Ishikawa (cell line): ENCODE measurements around the gene ZNF343.
A peak's percentile ranks its signal among the peaks of the same experiment; 100 is the strongest.

Experiments used
- CEBPB ChIP-seq: IDR thresholded peaks from 2 replicates; pipeline ENCODE4 v1.6.1; 2012
- CREB1 ChIP-seq: IDR thresholded peaks from 2 replicates; pipeline ENCODE4 v1.6.1; 2012; ENCODE audit warnings: low read depth
- EGR1 ChIP-seq: IDR thresholded peaks from 2 replicates; pipeline ENCODE4 v1.6.1; 2012
- EP300 ChIP-seq: IDR thresholded peaks from 2 replicates; pipeline ENCODE4 v1.6.1; 2012; ENCODE audit warnings: borderline replicate concordance
- FOXM1 ChIP-seq: IDR thresholded peaks from 2 replicates; pipeline ENCODE4 v1.6.1; 2012; ENCODE audit warnings: low read depth, borderline replicate concordance
- NFIC ChIP-seq: IDR thresholded peaks from 2 replicates; pipeline ENCODE4 v1.6.1; 2012
- TAF1 ChIP-seq: IDR thresholded peaks from 2 replicates; pipeline ENCODE4 v1.6.1; 2012; ENCODE audit warnings: low read depth, mild to moderate bottlenecking
- TCF12 ChIP-seq: IDR thresholded peaks from 2 replicates; pipeline ENCODE4 v1.6.1; 2012; ENCODE audit warnings: low read depth
- TEAD4 ChIP-seq: IDR thresholded peaks from 2 replicates; pipeline ENCODE4 v1.6.1; 2012
- YY1 ChIP-seq: IDR thresholded peaks from 2 replicates; pipeline ENCODE4 v1.6.1; 2012; ENCODE audit warnings: low read depth
- ZBTB7A ChIP-seq: IDR thresholded peaks from 2 replicates; pipeline ENCODE4 v1.6.1; 2012; ENCODE audit warnings: low read depth
- TF ChIP-seq, protein P1 (sequence below): IDR thresholded peaks from 2 replicates; pipeline ENCODE4 v1.6.1; 2012; ENCODE audit warnings: low read depth, mild to moderate bottlenecking
- TF ChIP-seq, protein P2 (sequence below): IDR thresholded peaks from 2 replicates; pipeline ENCODE4 v1.6.1; 2012
- TF ChIP-seq, protein P3 (sequence below): IDR thresholded peaks from 2 replicates; pipeline ENCODE4 v1.6.1; 2012

ZNF343 gene

DNA sequence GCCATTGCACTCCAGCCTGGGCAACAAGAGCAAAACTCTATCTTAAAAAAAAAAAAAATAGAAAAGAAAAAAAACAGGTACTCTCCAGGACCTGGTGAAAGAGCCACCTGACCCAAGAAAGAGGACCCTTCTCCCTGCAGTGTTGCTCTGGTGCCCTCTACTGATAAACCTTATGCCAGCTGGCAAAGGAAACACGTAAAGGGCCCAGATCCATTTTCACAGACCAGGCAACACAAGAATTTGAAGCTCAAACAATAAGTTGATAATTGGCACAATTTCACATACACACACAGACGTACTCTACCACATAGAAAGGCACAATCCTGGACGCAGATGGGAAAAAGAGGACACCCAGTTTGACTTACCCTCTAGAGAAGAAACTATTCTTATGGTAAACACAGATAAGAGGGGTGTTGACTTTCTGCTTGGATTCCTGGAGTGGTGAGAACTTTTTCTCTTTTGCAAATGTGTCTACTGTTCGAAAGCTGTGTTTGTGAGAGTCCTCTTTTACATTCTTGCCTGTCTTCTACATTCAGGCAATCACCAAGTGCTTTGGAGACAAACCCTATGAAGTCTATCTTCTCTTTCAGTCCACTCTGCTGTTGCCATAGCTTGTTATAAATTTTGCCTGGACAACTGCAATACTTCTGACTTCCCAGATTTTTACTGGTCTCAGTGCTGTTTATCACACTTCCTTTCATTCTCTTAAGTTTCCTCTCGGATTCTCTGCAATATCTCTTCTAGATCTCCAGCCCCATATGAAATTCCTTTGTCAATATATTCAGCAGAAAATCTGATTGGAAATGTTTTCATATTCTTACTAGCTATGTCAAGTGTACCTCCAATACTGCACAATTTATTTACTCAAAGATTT lies 31.7 kb downstream of the ZNF343 start:
- TF ChIP-seq TEAD4 (no peak), FOXM1 (no peak), CEBPB (no peak), CREB1 (no peak)

DNA sequence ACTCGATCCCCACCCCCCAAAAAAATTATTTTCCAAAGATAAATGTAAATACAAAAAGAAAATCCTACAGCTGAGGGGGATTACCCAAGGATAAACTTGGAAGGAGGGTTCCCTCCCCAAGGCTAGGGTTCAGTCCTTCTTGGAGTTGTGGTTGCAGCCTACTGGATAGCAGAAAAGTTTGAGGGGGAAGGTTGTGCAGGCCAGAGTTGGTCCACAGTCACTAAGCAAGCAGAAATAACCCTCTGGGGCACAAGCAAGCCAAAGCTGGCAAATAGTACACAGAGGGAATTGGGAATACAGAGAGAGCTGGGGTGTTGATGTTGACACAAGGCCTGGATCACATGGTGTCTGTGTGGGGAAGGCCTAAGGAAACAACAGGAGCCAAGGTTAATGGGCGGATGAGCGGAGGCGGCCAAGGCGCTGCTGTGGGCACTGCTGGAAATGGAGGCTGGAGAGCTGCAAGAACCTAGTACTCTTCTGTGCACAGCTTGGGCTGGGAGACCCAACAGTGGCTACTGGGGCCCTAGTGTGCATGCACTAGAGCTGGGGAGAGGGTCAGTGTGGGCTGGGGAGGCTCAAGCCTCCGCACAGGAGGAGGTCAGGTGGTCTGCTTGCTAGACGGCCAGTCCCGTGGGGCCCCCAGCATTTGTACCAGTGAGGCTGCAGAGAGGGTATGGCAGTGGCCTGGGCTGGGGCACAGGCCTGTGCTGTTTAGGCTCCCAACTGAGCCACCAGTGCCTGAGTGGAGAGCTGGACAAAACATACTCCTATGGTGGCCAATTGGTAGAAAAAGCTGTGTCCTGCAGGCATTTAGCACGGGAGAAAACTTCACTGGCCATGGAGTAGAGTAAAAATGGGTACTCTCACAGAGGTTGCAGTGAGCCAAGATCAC lies 32.6 kb downstream of the ZNF343 start:
- TF ChIP-seq FOXM1 (no peak), ZBTB7A (no peak), EP300 (no peak), TEAD4 (no peak), EGR1 (no peak), TAF1 (no peak)
- TF ChIP-seq, protein P1, sequence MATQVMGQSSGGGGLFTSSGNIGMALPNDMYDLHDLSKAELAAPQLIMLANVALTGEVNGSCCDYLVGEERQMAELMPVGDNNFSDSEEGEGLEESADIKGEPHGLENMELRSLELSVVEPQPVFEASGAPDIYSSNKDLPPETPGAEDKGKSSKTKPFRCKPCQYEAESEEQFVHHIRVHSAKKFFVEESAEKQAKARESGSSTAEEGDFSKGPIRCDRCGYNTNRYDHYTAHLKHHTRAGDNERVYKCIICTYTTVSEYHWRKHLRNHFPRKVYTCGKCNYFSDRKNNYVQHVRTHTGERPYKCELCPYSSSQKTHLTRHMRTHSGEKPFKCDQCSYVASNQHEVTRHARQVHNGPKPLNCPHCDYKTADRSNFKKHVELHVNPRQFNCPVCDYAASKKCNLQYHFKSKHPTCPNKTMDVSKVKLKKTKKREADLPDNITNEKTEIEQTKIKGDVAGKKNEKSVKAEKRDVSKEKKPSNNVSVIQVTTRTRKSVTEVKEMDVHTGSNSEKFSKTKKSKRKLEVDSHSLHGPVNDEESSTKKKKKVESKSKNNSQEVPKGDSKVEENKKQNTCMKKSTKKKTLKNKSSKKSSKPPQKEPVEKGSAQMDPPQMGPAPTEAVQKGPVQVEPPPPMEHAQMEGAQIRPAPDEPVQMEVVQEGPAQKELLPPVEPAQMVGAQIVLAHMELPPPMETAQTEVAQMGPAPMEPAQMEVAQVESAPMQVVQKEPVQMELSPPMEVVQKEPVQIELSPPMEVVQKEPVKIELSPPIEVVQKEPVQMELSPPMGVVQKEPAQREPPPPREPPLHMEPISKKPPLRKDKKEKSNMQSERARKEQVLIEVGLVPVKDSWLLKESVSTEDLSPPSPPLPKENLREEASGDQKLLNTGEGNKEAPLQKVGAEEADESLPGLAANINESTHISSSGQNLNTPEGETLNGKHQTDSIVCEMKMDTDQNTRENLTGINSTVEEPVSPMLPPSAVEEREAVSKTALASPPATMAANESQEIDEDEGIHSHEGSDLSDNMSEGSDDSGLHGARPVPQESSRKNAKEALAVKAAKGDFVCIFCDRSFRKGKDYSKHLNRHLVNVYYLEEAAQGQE = no peak

DNA sequence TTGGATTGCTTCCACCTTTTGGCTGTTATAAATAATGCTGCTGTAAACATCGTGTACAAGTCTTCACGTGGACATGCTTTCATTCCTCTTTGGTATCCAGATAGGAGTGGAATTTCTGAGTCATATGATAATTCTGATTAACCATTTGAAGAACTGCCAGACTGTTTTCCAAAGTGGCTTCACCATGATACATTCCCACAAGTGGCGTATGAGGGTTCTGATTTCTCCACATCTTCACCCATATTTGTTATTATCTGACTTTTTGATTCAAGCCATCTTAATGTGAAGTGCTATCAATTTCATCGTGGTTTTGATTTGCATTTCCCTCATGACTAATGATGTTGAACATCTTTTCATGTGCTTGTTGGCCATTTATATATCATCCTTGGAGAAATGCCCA lies 35.2 kb downstream of the ZNF343 start:
- TF ChIP-seq TEAD4 = no peak
- TF ChIP-seq CREB1 = no peak
- no peak for TF ChIP-seq EGR1
- TF ChIP-seq NFIC = no peak
- TF ChIP-seq TCF12 = no peak
- TF ChIP-seq, protein P2, sequence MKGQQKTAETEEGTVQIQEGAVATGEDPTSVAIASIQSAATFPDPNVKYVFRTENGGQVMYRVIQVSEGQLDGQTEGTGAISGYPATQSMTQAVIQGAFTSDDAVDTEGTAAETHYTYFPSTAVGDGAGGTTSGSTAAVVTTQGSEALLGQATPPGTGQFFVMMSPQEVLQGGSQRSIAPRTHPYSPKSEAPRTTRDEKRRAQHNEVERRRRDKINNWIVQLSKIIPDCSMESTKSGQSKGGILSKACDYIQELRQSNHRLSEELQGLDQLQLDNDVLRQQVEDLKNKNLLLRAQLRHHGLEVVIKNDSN = no peak
- no peak for TF ChIP-seq TAF1
- no peak for TF ChIP-seq EP300
- TF ChIP-seq YY1 = no peak
- no peak for TF ChIP-seq FOXM1
- no peak for TF ChIP-seq ZBTB7A

DNA sequence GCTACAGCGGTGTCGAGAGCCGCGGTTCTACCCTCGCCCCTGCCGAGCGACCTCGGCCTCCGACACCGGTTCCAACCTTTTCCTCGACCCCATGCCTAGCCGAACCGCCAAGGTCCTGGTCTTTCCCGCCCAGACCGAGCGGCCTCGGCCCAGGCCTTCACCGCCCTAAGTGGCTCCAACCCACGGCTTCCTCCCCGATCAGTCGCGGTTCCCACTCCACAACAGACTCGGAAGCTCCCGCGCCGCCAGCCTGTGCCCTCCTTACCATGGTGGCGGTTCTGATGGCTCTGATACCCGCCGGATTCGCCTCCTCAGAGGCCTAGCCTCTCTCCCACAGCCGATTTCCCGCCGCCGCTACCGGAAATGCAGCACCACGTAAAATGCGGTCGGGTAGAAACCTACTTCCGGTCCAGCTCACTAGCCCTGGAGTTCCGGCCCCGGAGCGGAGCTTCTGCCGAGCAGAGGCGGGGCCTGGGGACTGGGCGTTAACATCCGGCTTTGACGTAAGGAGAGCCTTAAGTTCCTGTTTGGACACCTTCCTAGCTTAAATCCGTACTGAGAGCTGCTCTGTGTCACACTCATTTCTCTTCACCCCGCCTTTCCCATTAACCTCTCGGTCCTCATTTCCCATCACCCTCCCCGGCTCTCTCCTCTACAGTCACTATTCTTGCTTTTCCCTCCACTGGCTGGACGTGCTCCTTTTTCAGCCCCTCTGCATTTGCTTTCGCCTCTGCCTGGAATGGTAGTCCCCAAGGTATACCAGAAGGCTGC lies 38.1 kb downstream of the ZNF343 start, which contains the start of gene SNRPB:
Gene SNRPB, minus strand, starts transcription at position 367 of the 771 bp plus-strand sequence. Its CDS starts 99 bp downstream, at position 268.
- TF ChIP-seq NFIC (peak; percentile 49), TEAD4 (no peak; the same call in 1 of the 2 replicates), YY1 (peak; percentile 57; the same call in 1 of the 2 replicates), EP300 (peak; percentile 38; the same call in 1 of the 2 replicates), TCF12 (peak; percentile 65; the same call in 1 of the 2 replicates), TAF1 (peak; percentile 99)
- TF ChIP-seq, protein P3, sequence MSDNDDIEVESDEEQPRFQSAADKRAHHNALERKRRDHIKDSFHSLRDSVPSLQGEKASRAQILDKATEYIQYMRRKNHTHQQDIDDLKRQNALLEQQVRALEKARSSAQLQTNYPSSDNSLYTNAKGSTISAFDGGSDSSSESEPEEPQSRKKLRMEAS = peak; percentile 91
- TF ChIP-seq, protein P1 = no peak

DNA sequence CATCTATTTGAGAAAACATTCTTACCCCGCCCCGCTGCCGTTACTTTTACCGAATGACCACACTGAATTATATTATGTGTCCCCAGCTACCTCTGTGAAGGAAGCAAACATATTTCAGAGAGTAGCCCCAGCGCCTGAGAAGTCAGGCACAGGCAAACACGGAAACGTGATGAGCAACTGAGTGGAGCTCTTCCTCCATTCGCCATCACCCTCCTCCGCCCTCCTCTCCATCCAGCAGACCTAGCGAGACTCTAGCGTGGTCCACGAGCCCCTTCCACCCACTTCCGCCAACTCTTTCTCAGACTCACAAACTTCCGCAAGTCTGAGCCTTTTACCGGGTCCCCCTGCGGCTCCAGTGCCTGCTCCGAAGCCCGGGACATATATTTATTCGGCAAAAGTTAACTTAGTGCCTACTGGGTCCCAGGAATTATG lies 38.7 kb downstream of the ZNF343 start:
- TF ChIP-seq FOXM1 (no peak), YY1 (0 out of 2 replicates have a peak, but pooled peaks have one; percentile 15)
